T47D (cell line): ENCODE results near the gene SORCS3.

ENCODE experiments used
- DNase-seq, 2 experiments: peaks; one replicate each; pipeline versions ENCODE4 v3.0.0 to v3.0.0-alpha.2; 2011 to 2012; ENCODE audit warnings: low read depth in 1 of 2, low spot score in 1 of 2
- JUND ChIP-seq: IDR thresholded peaks from 2 replicates; pipeline ENCODE4 v1.6.1; 2012; ENCODE audit warnings: low read depth
- in situ Hi-C: cut with HindIII; loops from 2 replicates; pipeline ENCODE4 v1.10.0; 2016; ENCODE audit warnings: low sequenced_read_pairs, low pct_unique_long_range_greater_than_20kb

SORCS3 gene

DNA sequence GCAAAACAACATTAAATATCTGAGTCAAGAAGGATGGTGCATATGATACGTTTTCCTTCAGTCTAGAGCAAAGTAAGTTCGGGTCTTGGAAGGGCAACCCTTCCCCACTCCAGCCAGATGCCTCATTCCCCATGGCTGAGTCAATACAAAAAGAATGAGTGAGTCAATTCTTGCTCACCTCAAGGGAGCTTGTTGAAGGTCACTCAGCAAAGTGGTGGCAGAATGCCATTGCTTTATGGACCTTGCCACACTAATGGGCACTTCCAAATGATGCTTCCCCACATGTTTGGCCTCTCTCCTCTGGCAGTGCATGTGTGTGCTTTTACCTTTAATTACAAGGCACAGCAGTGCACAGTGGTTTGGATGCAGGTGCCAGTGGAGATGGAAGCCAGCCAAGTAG, 296.5 kb downstream of the SORCS3 start:
- no peak for TF ChIP-seq JUND
- DNase-seq = no peak
- in situ Hi-C loops = no loop called here

DNA sequence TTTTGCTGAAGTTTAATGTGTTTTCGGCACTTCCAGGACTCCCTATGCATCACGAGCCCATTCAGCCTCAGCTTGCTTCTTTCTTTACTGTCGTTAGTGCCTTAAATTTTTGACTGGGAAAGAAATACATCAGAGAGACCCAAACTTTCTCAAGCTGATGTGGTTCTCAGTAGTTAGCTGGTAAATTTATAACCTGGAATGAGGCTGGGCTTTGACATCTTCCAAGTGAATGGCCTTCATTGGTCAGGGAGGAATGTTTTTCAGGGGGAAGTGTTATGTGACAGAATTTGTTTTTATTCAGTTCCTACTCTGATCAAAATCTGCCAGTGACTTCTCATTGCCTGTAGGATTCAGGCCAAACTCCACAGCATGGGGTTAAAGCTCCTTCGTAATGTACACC, 296.9 kb downstream of the SORCS3 start:
- no peak for TF ChIP-seq JUND
- in situ Hi-C loops = no loop called here
- no peak for DNase-seq

DNA sequence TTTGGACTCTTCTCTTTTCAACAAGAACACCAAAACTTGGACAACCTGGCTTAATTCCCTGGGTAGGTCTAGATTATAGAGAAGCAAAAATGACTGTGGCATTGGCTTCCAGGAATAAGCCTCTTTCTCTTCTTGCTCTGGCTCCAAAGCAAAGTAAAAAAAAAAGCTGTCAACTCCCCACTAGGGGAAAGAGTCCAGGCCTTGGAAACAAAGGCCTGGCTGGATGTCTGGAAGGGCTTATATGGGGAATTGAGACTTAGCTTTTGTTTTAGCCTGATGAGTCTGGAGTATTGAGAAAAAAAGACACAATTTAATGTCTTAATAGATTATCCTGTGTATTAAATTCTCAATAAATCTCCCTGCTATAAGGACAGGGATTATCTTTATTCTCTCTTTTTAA, 300.6 kb downstream of the SORCS3 start:
- TF ChIP-seq JUND = no peak
- in situ Hi-C loops = no loop called here
- DNase-seq = no peak

DNA sequence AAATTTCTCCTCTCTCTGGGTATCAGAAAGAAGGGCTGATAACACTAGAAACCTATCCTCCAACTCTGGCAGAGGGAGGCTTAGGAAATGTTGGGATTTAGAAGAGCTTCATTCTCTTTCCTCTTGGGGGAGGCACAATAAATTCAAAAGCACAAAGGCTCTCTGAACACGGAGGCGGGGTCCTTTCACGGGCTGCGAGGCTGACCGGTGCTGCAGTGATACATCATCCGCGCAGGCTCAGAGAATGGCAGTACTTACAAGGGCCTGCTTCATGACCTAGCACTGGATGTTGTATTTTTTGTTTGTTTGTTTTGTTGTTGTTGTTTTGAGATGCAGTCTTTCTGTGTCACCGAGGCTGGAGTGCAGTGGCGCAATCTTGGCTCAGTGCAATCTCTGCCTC, 306.2 kb downstream of the SORCS3 start:
- no peak for DNase-seq
- no peak for TF ChIP-seq JUND
- in situ Hi-C loops = no loop called here

DNA sequence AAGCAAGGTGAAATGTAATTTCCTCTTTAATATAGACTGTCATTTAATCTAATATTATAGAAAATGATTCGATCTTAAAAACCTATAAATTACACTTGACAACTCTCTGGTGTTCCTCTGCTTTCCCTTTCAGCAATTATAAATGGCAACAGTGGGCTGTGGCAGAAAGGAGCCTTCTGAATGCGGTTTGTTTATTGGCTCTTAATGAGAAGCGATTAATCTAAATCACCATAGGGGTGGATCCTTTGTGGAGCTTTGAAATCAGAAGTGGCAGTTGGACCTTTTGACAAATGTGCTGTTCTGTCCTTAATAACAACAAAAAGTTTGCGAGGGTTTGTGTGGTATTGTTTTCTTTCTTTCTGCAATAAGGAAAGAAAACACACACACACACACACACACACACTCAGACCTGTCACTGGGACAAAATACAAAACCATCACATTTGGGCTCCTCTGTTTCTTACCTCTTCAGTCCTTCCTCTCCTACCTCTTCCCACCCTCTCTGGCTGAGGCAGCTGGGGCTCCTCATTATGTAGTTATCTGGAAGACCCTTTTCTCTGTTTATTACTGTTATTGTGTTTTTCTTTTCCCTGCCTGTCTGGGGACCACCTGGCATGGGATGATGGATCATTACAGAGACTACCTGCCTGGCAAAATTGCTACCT, 316.2 kb downstream of the SORCS3 start:
- TF ChIP-seq JUND = no peak
- in situ Hi-C loops = no loop called here
- no peak for DNase-seq

DNA sequence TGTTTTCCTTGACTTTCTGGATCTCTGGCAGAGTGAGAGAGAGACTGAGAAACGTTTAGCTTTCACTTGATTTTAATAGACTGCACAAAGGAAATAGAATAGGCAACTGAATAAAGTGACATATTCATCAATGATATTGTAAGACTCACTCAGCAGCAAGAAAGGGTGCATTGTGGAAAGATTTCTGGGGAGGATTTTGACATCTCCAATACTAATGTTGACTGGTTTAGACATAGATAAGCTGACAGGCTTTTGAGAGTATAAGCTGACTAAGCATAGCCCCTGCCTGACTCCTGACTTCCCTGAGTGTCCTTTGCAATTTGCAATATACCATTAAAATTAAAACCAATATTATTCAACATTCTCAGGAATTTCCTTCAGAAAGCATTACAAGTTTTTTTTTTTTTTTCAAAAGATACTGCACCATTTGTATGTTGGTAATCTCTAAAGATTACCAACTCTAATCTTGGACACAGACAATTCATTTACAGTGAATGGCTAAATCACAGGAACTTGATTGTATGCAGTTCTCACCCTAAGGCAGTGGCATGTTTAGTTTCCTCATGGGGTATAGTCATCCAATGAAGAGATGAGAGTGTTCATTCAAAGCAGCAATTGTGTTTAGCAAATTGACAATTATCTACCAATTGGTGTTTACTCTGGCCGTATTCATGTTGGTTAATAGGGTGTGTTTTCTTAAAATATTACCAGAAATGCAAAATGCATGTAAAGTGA, 325.6 kb downstream of the SORCS3 start:
- no peak for DNase-seq
- no peak for TF ChIP-seq JUND
- in situ Hi-C loops = no loop called here

DNA sequence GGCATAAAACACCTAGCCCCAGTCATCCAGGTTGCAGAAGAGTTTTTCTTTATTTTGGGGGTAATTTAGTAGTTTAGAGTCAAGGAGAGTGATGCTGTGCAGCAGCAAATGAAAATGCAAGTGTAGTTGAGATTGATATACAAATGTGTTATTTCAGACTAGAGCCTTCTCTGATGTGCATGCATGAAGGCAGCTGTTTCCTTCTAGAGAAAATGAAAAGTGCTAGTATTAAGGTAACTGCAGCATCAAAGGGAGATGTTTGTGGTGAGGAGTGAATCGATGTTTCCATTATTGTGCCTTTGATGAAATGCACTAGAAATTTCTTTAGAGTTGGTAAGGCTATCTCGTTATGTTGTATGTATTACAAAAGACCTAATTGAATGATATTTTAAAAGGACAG, 339.3 kb downstream of the SORCS3 start:
- DNase-seq = no peak
- TF ChIP-seq JUND = no peak
- in situ Hi-C loops = no loop called here

DNA sequence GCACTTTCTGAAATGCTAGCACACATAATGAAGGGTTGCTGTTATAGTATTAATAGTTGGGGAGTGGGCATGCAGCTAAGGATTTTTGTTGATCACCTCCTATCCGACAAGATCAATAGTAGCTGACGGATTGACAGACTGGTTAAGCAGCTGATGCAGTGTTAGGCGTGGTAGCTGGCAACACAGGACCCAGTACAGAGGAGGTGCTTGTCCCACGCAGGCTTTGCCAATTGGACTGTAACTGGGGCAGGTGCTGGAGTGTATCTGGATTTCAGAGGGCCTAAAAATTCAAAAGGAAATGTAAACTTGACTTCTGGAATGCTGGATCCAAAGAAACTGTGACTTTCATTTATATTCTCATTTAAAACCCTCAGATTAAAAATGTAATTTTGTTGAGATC, 340.9 kb downstream of the SORCS3 start:
- no peak for TF ChIP-seq JUND
- DNase-seq = no peak
- in situ Hi-C loops = no loop called here

DNA sequence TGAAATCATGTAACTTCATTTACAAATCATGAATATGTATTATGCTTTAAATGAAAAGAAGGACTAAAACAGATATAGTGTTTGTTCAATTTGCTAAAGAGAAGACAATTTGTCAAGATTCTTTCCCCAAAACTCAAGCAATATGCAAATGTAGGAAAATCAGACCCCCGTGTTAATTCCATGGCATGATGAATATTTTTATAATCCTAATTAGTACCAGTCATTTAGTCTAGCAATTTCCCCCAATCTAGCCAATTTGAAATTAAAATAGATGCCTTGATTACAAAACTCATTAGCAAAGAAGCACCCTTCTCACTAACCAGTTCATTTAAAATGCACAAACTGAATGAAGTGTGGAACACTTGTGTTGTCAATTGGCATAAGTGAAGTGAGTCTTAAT, 347.6 kb downstream of the SORCS3 start:
- TF ChIP-seq JUND = no peak
- in situ Hi-C loops = no loop called here
- no peak for DNase-seq

DNA sequence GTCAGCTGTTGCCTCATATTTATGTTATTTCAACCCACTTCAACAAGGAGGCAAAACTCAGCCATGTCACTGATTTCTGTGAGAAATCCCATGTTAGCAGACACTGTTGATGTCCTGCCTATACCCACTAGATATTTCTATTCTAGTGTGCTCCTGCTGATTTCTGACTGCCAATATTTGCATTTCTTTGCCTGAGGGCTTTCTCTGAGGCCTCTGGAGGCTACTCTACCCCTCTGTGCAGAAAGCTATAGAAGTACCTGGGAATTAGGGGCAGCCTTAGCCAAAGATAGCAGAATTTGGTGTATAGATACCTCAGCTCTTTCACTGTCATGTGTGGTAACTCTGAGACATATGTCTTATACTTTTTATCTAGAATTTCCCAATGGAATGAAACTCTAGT, 348.8 kb downstream of the SORCS3 start:
- in situ Hi-C loops = no loop called here
- DNase-seq = no peak
- TF ChIP-seq JUND = no peak

DNA sequence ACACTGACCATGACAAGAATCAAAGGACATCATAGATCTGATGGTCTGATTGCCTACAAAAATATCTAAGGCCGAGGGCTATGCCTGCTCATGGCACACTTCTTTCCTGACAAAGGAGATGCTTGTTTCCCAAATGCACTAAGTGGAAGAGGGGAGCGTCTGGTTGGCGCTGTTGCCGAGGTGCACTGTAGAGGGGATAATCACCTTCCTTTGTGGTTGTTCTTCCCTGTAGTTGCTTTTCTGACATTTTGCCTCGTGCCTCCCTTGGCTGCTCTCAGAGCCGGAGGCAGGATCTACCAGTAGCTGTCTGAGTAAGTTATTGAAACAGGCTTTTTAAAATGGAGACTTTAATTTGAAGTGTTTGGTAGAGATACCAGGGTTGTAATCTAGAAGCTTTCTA, 352.0 kb downstream of the SORCS3 start:
- DNase-seq = no peak
- no peak for TF ChIP-seq JUND

DNA sequence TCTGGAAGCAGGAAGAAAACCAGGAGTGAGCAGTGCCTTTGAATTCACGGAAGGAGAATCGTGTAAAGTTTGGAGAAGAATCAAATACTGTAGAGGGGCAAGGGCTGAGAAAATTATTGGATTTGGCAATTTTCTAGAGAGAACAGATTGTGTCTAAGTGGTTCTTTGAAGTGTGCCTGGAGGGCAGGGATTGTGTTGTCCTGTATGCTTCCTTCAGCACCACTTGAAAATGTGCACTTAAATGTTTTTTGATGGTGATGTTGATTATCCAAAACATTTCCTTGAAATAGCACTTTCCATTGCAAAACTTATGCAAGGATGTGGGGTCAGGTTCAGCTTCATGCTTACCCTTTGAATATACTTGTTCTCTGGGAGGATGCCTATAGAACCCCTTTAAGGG, 360.2 kb downstream of the SORCS3 start:
- no peak for TF ChIP-seq JUND
- in situ Hi-C loops = no loop called here
- DNase-seq = no peak

More for the DNA sequence above, 352.0 kb downstream of the SORCS3 start:
- in situ Hi-C loops = no loop called here

DNA sequence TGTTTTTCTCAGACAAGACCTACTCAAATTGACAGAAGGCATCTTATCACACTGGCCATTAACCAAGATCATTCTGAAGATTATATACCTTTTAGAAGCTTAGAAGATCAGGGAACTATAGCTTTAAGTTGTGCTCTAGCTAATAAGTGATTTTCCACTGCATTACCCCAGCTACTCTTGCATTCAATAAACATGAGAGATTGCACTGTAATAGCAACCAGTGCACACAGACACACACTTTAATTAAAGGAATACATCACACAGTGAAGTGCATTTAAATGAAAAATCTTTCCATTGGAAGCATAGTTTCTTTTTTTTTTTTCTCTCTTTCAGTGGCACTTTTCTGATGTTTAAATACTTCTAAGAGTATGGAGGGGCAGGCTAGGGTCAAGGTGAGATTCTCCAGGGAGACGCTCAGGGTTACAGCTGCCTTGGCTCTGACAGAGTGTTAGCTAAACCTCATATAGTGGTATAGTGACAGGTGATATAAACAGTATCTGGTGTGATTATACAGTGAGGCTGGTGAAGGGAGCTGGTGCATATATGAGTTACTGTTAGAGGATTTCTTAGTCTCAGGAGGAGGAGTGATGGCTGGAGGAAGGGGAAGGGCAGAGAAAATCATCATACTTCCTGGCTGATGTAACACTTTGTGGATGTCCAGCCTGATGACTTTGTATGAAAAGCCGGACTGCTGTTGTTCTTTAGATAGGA, 369.5 kb downstream of the SORCS3 start:
- DNase-seq = no peak
- in situ Hi-C loops = no loop called here

More for the DNA sequence above, 369.5 kb downstream of the SORCS3 start:
- TF ChIP-seq JUND = no peak
